Right lobe of liver (tissue), 4 donors: ENCODE data around the gene CENPP.

ENCODE experiments used
- POLR2A ChIP-seq: fragments of 450-650 bp; IDR thresholded peaks from one replicate; pipeline ENCODE4 v1.6.1; 2017; ENCODE audit warnings: antibody characterized with exemption, mild to moderate bottlenecking
- TF ChIP-seq, protein P1 (sequence below), 4 donors: fragments of 200-600 bp in 3 of 4; fragments of 450-650 bp in 1 of 4; IDR thresholded peaks; one replicate each; pipeline versions ENCODE4 v1.5.1 to v1.8.0; 2016 to 2022; ENCODE audit warnings: antibody characterized with exemption in 4 of 4, mild to moderate bottlenecking in 2 of 4
- donor health status: DM: no; HTN: no; CAD: no.
- donor health status: DM: no; HTN: no; CAD: no.
- donor health status: DM: no; HTN: yes; CAD: no.

DNA sequence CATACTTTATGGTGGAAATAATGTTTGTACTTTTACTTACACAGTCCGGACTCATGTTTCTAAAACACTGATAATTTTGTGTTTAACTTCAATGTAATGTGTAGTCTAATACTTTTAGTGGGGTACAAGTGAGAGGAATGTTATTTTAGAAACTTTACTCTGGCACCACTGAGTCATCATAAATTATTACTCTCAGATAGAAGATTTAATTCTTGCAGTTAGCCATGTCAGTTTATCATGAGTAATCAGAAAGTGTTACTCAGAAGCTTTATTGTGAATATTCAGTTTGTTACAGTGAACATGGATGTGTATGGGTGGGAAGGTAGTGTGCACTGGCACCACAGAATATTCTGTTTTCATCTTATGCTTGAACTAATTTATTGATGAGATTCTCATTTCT is 58.6 kb downstream of the CENPP start:
- TF ChIP-seq POLR2A, result no peak
- TF ChIP-seq, protein P1, sequence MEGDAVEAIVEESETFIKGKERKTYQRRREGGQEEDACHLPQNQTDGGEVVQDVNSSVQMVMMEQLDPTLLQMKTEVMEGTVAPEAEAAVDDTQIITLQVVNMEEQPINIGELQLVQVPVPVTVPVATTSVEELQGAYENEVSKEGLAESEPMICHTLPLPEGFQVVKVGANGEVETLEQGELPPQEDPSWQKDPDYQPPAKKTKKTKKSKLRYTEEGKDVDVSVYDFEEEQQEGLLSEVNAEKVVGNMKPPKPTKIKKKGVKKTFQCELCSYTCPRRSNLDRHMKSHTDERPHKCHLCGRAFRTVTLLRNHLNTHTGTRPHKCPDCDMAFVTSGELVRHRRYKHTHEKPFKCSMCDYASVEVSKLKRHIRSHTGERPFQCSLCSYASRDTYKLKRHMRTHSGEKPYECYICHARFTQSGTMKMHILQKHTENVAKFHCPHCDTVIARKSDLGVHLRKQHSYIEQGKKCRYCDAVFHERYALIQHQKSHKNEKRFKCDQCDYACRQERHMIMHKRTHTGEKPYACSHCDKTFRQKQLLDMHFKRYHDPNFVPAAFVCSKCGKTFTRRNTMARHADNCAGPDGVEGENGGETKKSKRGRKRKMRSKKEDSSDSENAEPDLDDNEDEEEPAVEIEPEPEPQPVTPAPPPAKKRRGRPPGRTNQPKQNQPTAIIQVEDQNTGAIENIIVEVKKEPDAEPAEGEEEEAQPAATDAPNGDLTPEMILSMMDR (IDR thresholded peaks at IDR 0.05), result no peak
